Occipital lobe (tissue), 2 donors: Measurements from ENCODE around the gene MSANTD1. TPM values are rescaled to one million over a fixed set of nuclear protein-coding genes. Genes with fewer than 3 reads are reported as not detected.

ENCODE experiments used
- DNase-seq: peaks from one replicate; lab custom pipeline; 2025; lab: John Stamatoyannopoulos, UW
- total RNA-seq: library from RNA; depleted of rRNA; stranded (reverse); fragments of >200 nt; gene quantifications from one replicate; pipeline ENCODE4 v1.2.3, GENCODE V29; 2014

Gene MSANTD1
- total RNA-seq, 1 donor from 2014 or later: 5.9 TPM

- no peak for DNase-seq
Measured at GRCh38 chr4:3215733-3216132, 33.2 kb upstream of the MSANTD1 start.

- no peak for DNase-seq
Measured at GRCh38 chr4:3217266-3217665, 31.7 kb upstream of the MSANTD1 start.

- no peak for DNase-seq
Measured at GRCh38 chr4:3217771-3218170, 31.2 kb upstream of the MSANTD1 start.

- DNase-seq: no peak
Measured at GRCh38 chr4:3218824-3219760, 29.9 kb upstream of the MSANTD1 start.

- DNase-seq: no peak
Measured at GRCh38 chr4:3219761-3220475, 29.0 kb upstream of the MSANTD1 start.

GRCh38 chr4:3220476-3221183 is 28.3 kb upstream of the MSANTD1 start:
- no peak for DNase-seq

GRCh38 chr4:3221184-3221494 is 27.8 kb upstream of the MSANTD1 start:
- no peak for DNase-seq

- DNase-seq: no peak
Measured at GRCh38 chr4:3221996-3222395, 27.0 kb upstream of the MSANTD1 start.

- no peak for DNase-seq
Measured at GRCh38 chr4:3223346-3223745, 25.6 kb upstream of the MSANTD1 start.

- no peak for DNase-seq
Measured at GRCh38 chr4:3223956-3224748, 24.8 kb upstream of the MSANTD1 start.

GRCh38 chr4:3225071-3225850 is 23.7 kb upstream of the MSANTD1 start:
- DNase-seq: no peak

- DNase-seq: no peak
Measured at GRCh38 chr4:3225936-3226335, 23.0 kb upstream of the MSANTD1 start.

- no peak for DNase-seq
Measured at GRCh38 chr4:3226467-3226866, 22.5 kb upstream of the MSANTD1 start.

GRCh38 chr4:3226944-3227343 is 22.0 kb upstream of the MSANTD1 start:
- DNase-seq: no peak

- no peak for DNase-seq
Measured at GRCh38 chr4:3227878-3228675, 20.9 kb upstream of the MSANTD1 start.

GRCh38 chr4:3228881-3229280 is 20.1 kb upstream of the MSANTD1 start:
- no peak for DNase-seq

- DNase-seq: no peak
Measured at GRCh38 chr4:3229328-3229727, 19.6 kb upstream of the MSANTD1 start.

- no peak for DNase-seq
Measured at GRCh38 chr4:3229964-3230363, 19.0 kb upstream of the MSANTD1 start.

GRCh38 chr4:3231471-3231870 is 17.5 kb upstream of the MSANTD1 start:
- DNase-seq: peak; percentile 49

- DNase-seq: no peak
Measured at GRCh38 chr4:3232001-3232400, 17.0 kb upstream of the MSANTD1 start.
